ENCODE data around the gene CFLAR.
A peak's percentile ranks its signal among the peaks of the same experiment; 100 is the strongest.

GRCh38 chr2:201158111-201158929 lies 42.4 kb downstream of the CFLAR start:
- TF ChIP-seq PRDM4 (tag by site-specific recombination; IDR thresholded peaks at IDR 0.05) = no peak
- peak; percentile 62 for TF ChIP-seq CTCF (tag by site-specific recombination; IDR thresholded peaks at IDR 0.05)
- no peak for TF ChIP-seq ZNF626 (tag by site-specific recombination; IDR thresholded peaks at IDR 0.05)
- no peak for TF ChIP-seq ZNF544 (tag by site-specific recombination; IDR thresholded peaks at IDR 0.05)
- no peak for TF ChIP-seq ZNF791 (tag by site-specific recombination; IDR thresholded peaks at IDR 0.05)
- TF ChIP-seq ZFHX2 (tag by site-specific recombination; conservative IDR thresholded peaks at IDR 0.05) = no peak
- no peak for TF ChIP-seq ZNF24 (tag by site-specific recombination; IDR thresholded peaks at IDR 0.05)
- TF ChIP-seq ZNF274 (IDR thresholded peaks at IDR 0.05; ENCODE audit: low read length) = no peak
- no peak for TF ChIP-seq ZNF274 (tag by site-specific recombination; IDR thresholded peaks at IDR 0.05; ENCODE audit: borderline replicate concordance)
- TF ChIP-seq ZNF335 (tag by site-specific recombination; conservative IDR thresholded peaks at IDR 0.05) = no peak
- no peak for TF ChIP-seq SP2 (tag by site-specific recombination; IDR thresholded peaks at IDR 0.05)

Data from HEK293 (cell line).